K562 (cell line): ENCODE results near the gene ECSCR. TPM values are rescaled to one million over a fixed set of nuclear protein-coding genes. Genes with fewer than 3 reads are reported as not detected.
A peak's percentile ranks its signal among the peaks of the same experiment; 100 is the strongest.

Source experiments
- ATAC-seq: fragments of 200-7000 bp; cut with Tn5 transposase; 3 replicates; pipeline ENCODE4 v1.9.1; 2020; ENCODE audit warnings: moderate library complexity
- BruUV-seq: library from RNA; stranded (reverse); fragments of 400-500 nt; replicated peaks from 2 replicates; lab custom pipeline; 2021; lab: Mats Ljungman, UMichigan
- CTCF ChIA-PET: fragments of 300-600 bp; formaldehyde crosslinking; extraction: SDS; loops from one replicate; lab custom pipeline; 2021; ENCODE audit warnings: low intra/inter-chr PET ratio; lab: Yijun Ruan, JAX
- POLR2A ChIA-PET: fragments of 300-600, 350-650 bp; sonication (Branson Sonifier 250); formaldehyde crosslinking; extraction: SDS; loops from one replicate; lab custom pipeline; 2021; ENCODE audit warnings: antibody characterized with exemption, inconsistent platforms; lab: Yijun Ruan, JAX
- DNase-seq, 4 experiments: peaks; one replicate each; pipeline versions ENCODE4 v3.0.0 to v3.0.0-alpha.2; 2011 to 2018; ENCODE audit warnings: low spot score in 3 of 4, mixed read lengths in 3 of 4; ENCODE audit errors: extremely low read depth in 1 of 4
- FAIRE-seq: peaks from 2 replicates; lab custom pipeline; 2011; peaks lifted over from hg19 to GRCh38; lab: Jason Lieb, UNC
- H2AFZ ChIP-seq: 2 replicates; pipeline ENCODE4 v1.6.0; 2011; ENCODE audit warnings: low read depth, low read length, control low read depth, inconsistent platforms
- H3K27ac ChIP-seq: fragments of 200-600 bp; 3 replicates; pipeline ENCODE4 v1.8.0; 2011; ENCODE audit warnings: low read depth, mild to moderate bottlenecking, control low read depth, inconsistent platforms, low read length, moderate library complexity, mixed read lengths; ENCODE audit errors: extremely low read depth
- H3K27me3 ChIP-seq, 2 experiments: fragments of 300-600 bp in 1 of 2; 2 replicates in 1 of 2; 3 replicates in 1 of 2; pipeline versions ENCODE4 v1.6.0 to v1.8.0; 2011; ENCODE audit warnings: inconsistent platforms in 2 of 2, low read length in 2 of 2, mild to moderate bottlenecking in 1 of 2, mixed read lengths in 1 of 2, moderate library complexity in 1 of 2; ENCODE audit not compliant: control insufficient read depth in 2 of 2, insufficient read depth in 2 of 2
- H3K36me3 ChIP-seq: fragments of 300-600 bp; 3 replicates; pipeline ENCODE4 v1.8.0; 2011; ENCODE audit warnings: mild to moderate bottlenecking, low read length, inconsistent platforms; ENCODE audit not compliant: control insufficient read depth, insufficient read depth
- H3K4me1 ChIP-seq, 2 experiments: fragments of 200-600 bp in 1 of 2; replicated peaks in 1 of 2; 2 replicates in 1 of 2; 3 replicates in 1 of 2; pipeline versions ENCODE4 v1.5.1 to v1.8.0; 2011; ENCODE audit warnings: inconsistent platforms in 2 of 2, low read length in 2 of 2, mild to moderate bottlenecking in 1 of 2, mixed read lengths in 1 of 2, moderate library complexity in 1 of 2; ENCODE audit not compliant: control insufficient read depth in 2 of 2, insufficient read depth in 2 of 2
- H3K4me2 ChIP-seq: 2 replicates; pipeline ENCODE4 v1.6.1; 2011; ENCODE audit warnings: low read length, control low read depth, inconsistent platforms, mixed read lengths; ENCODE audit not compliant: insufficient read depth
- H3K4me3 ChIP-seq: fragments of 200-600 bp; sonication (generic), shearing (Covaris generic); 2 replicates; pipeline ENCODE4 v1.5.1; 2016; ENCODE audit warnings: control low read depth, inconsistent platforms
- H3K79me2 ChIP-seq: fragments of 200-600 bp; 3 replicates; pipeline ENCODE4 v1.8.0; 2011; ENCODE audit warnings: low read length, inconsistent platforms; ENCODE audit not compliant: control insufficient read depth, insufficient read depth
- H3K9ac ChIP-seq, 2 experiments: 2 replicates each; pipeline versions ENCODE4 v1.6.0 to v1.6.1; 2011; ENCODE audit warnings: low read depth in 2 of 2, low read length in 2 of 2, control low read depth in 1 of 2, inconsistent platforms in 1 of 2, mild to moderate bottlenecking in 1 of 2, mixed read lengths in 1 of 2; ENCODE audit not compliant: insufficient read depth in 1 of 2
- H3K9me1 ChIP-seq: one replicate; pipeline ENCODE4 v1.6.0; 2011; ENCODE audit warnings: inconsistent platforms, mild to moderate bottlenecking, low read length, moderate library complexity; ENCODE audit not compliant: control insufficient read depth, insufficient read depth
- H3K9me3 ChIP-seq: replicated peaks from 2 replicates; pipeline ENCODE4 v1.5.1; 2011; ENCODE audit warnings: low read depth, low read length, inconsistent platforms; ENCODE audit not compliant: control insufficient read depth, insufficient read depth
- H4K20me1 ChIP-seq: replicated peaks from 2 replicates; pipeline ENCODE4 v1.6.1; 2011; ENCODE audit warnings: low read length, inconsistent platforms, mixed read lengths; ENCODE audit not compliant: control insufficient read depth, insufficient read depth
- BMI1 ChIP-seq: fragments of 150-350 bp; IDR thresholded peaks from 2 replicates; pipeline ENCODE4 v1.6.1; 2014; ENCODE audit warnings: low read length
- CBX3 ChIP-seq, 2 experiments: IDR thresholded peaks; 1 replicate in 1 of 2; 2 replicates in 1 of 2; pipeline ENCODE4 v1.6.1; 2012; ENCODE audit warnings: inconsistent platforms in 2 of 2, low read length in 2 of 2, borderline replicate concordance in 1 of 2, control low read depth in 1 of 2
- CC2D1A ChIP-seq: fragments of 450-650 bp; IDR thresholded peaks from 2 replicates; pipeline ENCODE4 v1.6.1; 2017; ENCODE audit warnings: mild to moderate bottlenecking
- DNMT1 ChIP-seq: fragments of 450-650 bp; IDR thresholded peaks from 2 replicates; pipeline ENCODE4 v1.6.1; 2016; ENCODE audit warnings: antibody characterized with exemption, mild to moderate bottlenecking
- GATAD2B ChIP-seq: fragments of 450-650 bp; IDR thresholded peaks from 2 replicates; pipeline ENCODE4 v1.6.1; 2017; ENCODE audit warnings: mild to moderate bottlenecking, borderline replicate concordance
- HNRNPK ChIP-seq: fragments of 200-400 bp; formaldehyde crosslinking; IDR thresholded peaks from one replicate; pipeline ENCODE4 v1.6.1; 2018; ENCODE audit warnings: mild to moderate bottlenecking, low read depth, low read length; ENCODE audit not compliant: poor library complexity, severe bottlenecking
- HNRNPLL ChIP-seq: fragments of 200-400 bp; formaldehyde crosslinking; IDR thresholded peaks from 2 replicates; pipeline ENCODE4 v1.6.1; 2017; ENCODE audit warnings: low read length, low read depth, mild to moderate bottlenecking; ENCODE audit not compliant: poor library complexity, severe bottlenecking
- KLF16 ChIP-seq: IDR thresholded peaks from 2 replicates; pipeline ENCODE4 v1.6.1; 2016; ENCODE audit warnings: antibody characterized with exemption
- MAFK ChIP-seq: IDR thresholded peaks from 2 replicates; pipeline ENCODE4 v1.6.1; 2011; ENCODE audit warnings: low read length, improper control_type of control experiment
- NCOA1 ChIP-seq: fragments of 450-650 bp; IDR thresholded peaks from 2 replicates; pipeline ENCODE4 v1.6.1; 2016; ENCODE audit warnings: low read depth
- NKRF ChIP-seq: fragments of 450-650 bp; IDR thresholded peaks from 2 replicates; pipeline ENCODE4 v1.6.1; 2016; ENCODE audit warnings: borderline replicate concordance
- RAD51 ChIP-seq: fragments of 450-650 bp; IDR thresholded peaks from 2 replicates; pipeline ENCODE4 v1.7.1; 2016; ENCODE audit warnings: low read depth, mild to moderate bottlenecking, borderline replicate concordance
- RERE ChIP-seq: sonication (generic); formaldehyde crosslinking; IDR thresholded peaks from 2 replicates; pipeline ENCODE4 v1.8.0; 2023; ENCODE audit warnings: missing genetic modification reagents, mild to moderate bottlenecking, borderline replicate concordance
- TARDBP ChIP-seq: fragments of 450-650 bp; IDR thresholded peaks from 2 replicates; pipeline ENCODE4 v1.6.1; 2016
- ZNF23 ChIP-seq: fragments of 250-450 bp; sonication (Bioruptor Pico); IDR thresholded peaks from 2 replicates; pipeline ENCODE4 v1.4.0; 2020; ENCODE audit warnings: mild to moderate bottlenecking
- ZNF263 ChIP-seq: sonication (generic); formaldehyde crosslinking; IDR thresholded peaks from 2 replicates; pipeline ENCODE4 v1.8.0; 2022; ENCODE audit warnings: mild to moderate bottlenecking, missing genetic modification reagents, borderline replicate concordance
- WGBS: fragments of 100-300 bp; shearing (Covaris generic); methylation state at CpG from one replicate; pipeline ENCODE4 v1.1.6; 2016; ENCODE audit warnings: low coverage, mixed read lengths; ENCODE audit not compliant: insufficient coverage; ENCODE audit errors: missing lambda C conversion rate; 5-methylcytosine and 5-hydroxymethylcytosine counted together
- in situ Hi-C: fragments of 300-500 bp; cut with MboI; formaldehyde crosslinking; loops from 4 replicates; pipeline ENCODE4 v1.15.0; 2018; ENCODE audit warnings: inconsistent platforms, mixed read lengths
- intact Hi-C: fragments of 100-400 bp; cut with micrococcal nuclease; formaldehyde crosslinking; loops from 2 replicates; pipeline ENCODE4 v1.14.2; 2022
- polyA plus RNA-seq, 8 experiments: library from polyadenylated mRNA; depleted of rRNA in 4 of 8; stranded (reverse) in 5 of 8; unstranded in 3 of 8; fragments of >200 nt; fragmentation: Nextera tagmentation in 2 of 8; fragmentation: Illumina TruSeq in 1 of 8; extraction: Ambion mirVana in 2 of 8; extraction: Trizol in 1 of 8; gene quantifications; 2 replicates each; pipeline versions ENCODE4 v1.2.1 to v1.2.3, GENCODE V29; 2011 to 2014; ENCODE audit warnings: inconsistent platforms in 1 of 8, missing spikeins in 1 of 8
- total RNA-seq, 7 experiments: library from RNA; depleted of rRNA in 6 of 7; stranded (reverse); fragments of >200 nt in 6 of 7; fragmentation: Illumina TruSeq in 2 of 7; extraction: Trizol in 2 of 7; gene quantifications; 2 replicates each; pipeline versions ENCODE4 v1.2.1 to v1.2.3, GENCODE V29; 2011 to 2021; ENCODE audit warnings: low replicate concordance in 1 of 7

ECSCR gene
- total and polyA plus RNA-seq, 9 of the 15 experiments (the other 6 are each of a cell fraction or from before 2014, with no cell fraction given): 0.10 to 0.25 (median 0.13) TPM; not detected in 6

- FAIRE-seq: no peak
- peak overlapping the region in 1 of 2 experiments; percentile 76; a peak in 2 of 4 replicates for H3K9ac ChIP-seq
- H3K36me3 ChIP-seq: no peaks in the 10 kb centered on the region
- H3K4me3 ChIP-seq: no peak overlapping the region
- DNase-seq: no peak
- H3K79me2 ChIP-seq: no peaks in the 10 kb centered on the region
- H2AFZ ChIP-seq: no peak overlapping the region
- ATAC-seq: no peak
- 70% methylated on average over 8 of the region's 8 CpGs for WGBS
- intact Hi-C loops (loop anchor here (5.0 kb wide), 1 partner anchor 128 kb away; no protein-coding TSS in a partner anchor), in situ Hi-C loops (loop anchor here (10.0 kb wide), 1 partner anchor 349 kb away; no protein-coding TSS in a partner anchor)
- H3K4me1 ChIP-seq: peaks cover 4 to 13% of the 10 kb centered on the region in 2 experiments
- BruUV-seq: no TSS peak
- H3K4me2 ChIP-seq: no peak overlapping the region; the same call in 1 of the 2 replicates
- no peaks in the 10 kb centered on the region for H3K9me3 ChIP-seq
- H3K9me1 ChIP-seq: no peaks in the 10 kb centered on the region
- POLR2A ChIA-PET: interaction anchor here (0.6 to 1.9 kb wide), 5 partner anchors 9 to 240 kb away, joined by 3 to 6 read pairs (median 5); partner anchors contain the start of genes DNAJC18 and SPATA24
- no peak overlapping the region for H3K27ac ChIP-seq
- CTCF ChIA-PET: no interaction called here
- H3K27me3 ChIP-seq: no peaks in the 10 kb centered on the region
- H4K20me1 ChIP-seq: no peaks in the 10 kb centered on the region
- no peak for TF ChIP-seq NKRF
- no peak for TF ChIP-seq ZNF23 (CRISPR knock-in tag)
- no peak for TF ChIP-seq BMI1
- no peak for TF ChIP-seq HNRNPK
- no peak for TF ChIP-seq DNMT1
- TF ChIP-seq MAFK: no peak
- no peak for TF ChIP-seq NCOA1
- no peak for TF ChIP-seq HNRNPLL
- no peak for TF ChIP-seq TARDBP
- TF ChIP-seq ZNF263 (CRISPR knock-in tag): no peak
- no peak for TF ChIP-seq RAD51
- no peak for TF ChIP-seq CC2D1A
- no peak for TF ChIP-seq RERE (CRISPR knock-in tag)
- TF ChIP-seq CBX3 (IDR thresholded peaks at IDR 0.05; ENCODE audit: borderline replicate concordance in 1 of 2, low read length in 2 of 2): no peak
- no peak for TF ChIP-seq KLF16
- no peak for TF ChIP-seq GATAD2B
Observed at GRCh38 chr5:139415221-139415861, 47.2 kb downstream of the ECSCR start.
